Calu3 (cell line): ENCODE data around the gene XRN2. TPM values are rescaled to one million over a fixed set of nuclear protein-coding genes. Genes with fewer than 3 reads are reported as not detected.
"Not testable (repeated sequence)": the region's sequence is repeated elsewhere in the genome, so short reads cannot be mapped to it uniquely, and the experiment has no call there.

Experiments used
- BruUV-seq: library from RNA; stranded (reverse); fragments of 400-500 nt; replicated peaks from 2 replicates; lab custom pipeline; 2021; lab: Mats Ljungman, UMichigan
- CTCF ChIA-PET: fragments of 300-600 bp; sonication (Branson Sonifier 250); formaldehyde crosslinking; loops from one replicate; lab custom pipeline; 2022; ENCODE audit warnings: antibody characterized with exemption; lab: Charles Lee
- DNase-seq: peaks from one replicate; pipeline ENCODE4 v3.0.0; 2022
- H3K27ac Mint-ChIP-seq: one replicate; pipeline ENCODE4 v1.8.0; 2022; ENCODE audit warnings: mixed read lengths; ENCODE audit not compliant: unreplicated experiment
- H3K27me3 Mint-ChIP-seq: one replicate; pipeline ENCODE4 v1.8.0; 2022; ENCODE audit warnings: mixed read lengths; ENCODE audit not compliant: unreplicated experiment
- H3K36me3 Mint-ChIP-seq: one replicate; pipeline ENCODE4 v1.8.0; 2022; ENCODE audit warnings: mild to moderate bottlenecking, moderate library complexity, mixed read lengths; ENCODE audit not compliant: insufficient read depth, unreplicated experiment
- H3K4me1 Mint-ChIP-seq: one replicate; pipeline ENCODE4 v1.8.0; 2022; ENCODE audit warnings: mild to moderate bottlenecking, low read depth, mixed read lengths; ENCODE audit not compliant: unreplicated experiment
- H3K4me3 Mint-ChIP-seq: one replicate; pipeline ENCODE4 v1.8.0; 2022; ENCODE audit warnings: mild to moderate bottlenecking, low read depth, moderate library complexity, mixed read lengths; ENCODE audit not compliant: unreplicated experiment
- H3K9me3 Mint-ChIP-seq: one replicate; pipeline ENCODE4 v1.8.0; 2022; ENCODE audit warnings: low read depth, mixed read lengths; ENCODE audit not compliant: unreplicated experiment
- CTCF ChIP-seq: fragments of 200-600 bp; IDR thresholded peaks from one replicate; pipeline ENCODE4 v1.8.0; 2022; ENCODE audit warnings: antibody characterized with exemption; ENCODE audit not compliant: unreplicated experiment
- intact Hi-C: fragments of 100-400 bp; cut with micrococcal nuclease; formaldehyde crosslinking; loops from one replicate; pipeline ENCODE4 v1.10.0; 2022; ENCODE audit not compliant: unreplicated experiment
- total RNA-seq: library from RNA; stranded (reverse); gene quantifications from 2 replicates; pipeline ENCODE4 v1.2.3, GENCODE V29; 2022

XRN2 gene
- total RNA-seq, 1 experiment from 2014 or later: 24.7 TPM

GRCh38 chr20:21411725-21412124 lies 108.6 kb downstream of the XRN2 start:
- no peaks in the 10 kb centered on the region for H3K9me3 Mint-ChIP-seq
- no peaks in the 10 kb centered on the region for H3K36me3 Mint-ChIP-seq
- DNase-seq: no peak
- no TSS peak for BruUV-seq
- H3K27ac Mint-ChIP-seq: no peak overlapping the region
- CTCF ChIA-PET: no interaction called here
- H3K4me1 Mint-ChIP-seq: no peaks in the 10 kb centered on the region
- peaks cover 12% of the 10 kb centered on the region for H3K27me3 Mint-ChIP-seq
- intact Hi-C loops: no loop called here
- no peak for TF ChIP-seq CTCF
- H3K4me3 Mint-ChIP-seq: no peak overlapping the region

- DNase-seq, H3K36me3 Mint-ChIP-seq, intact Hi-C loops, H3K9me3 Mint-ChIP-seq, H3K4me3 Mint-ChIP-seq, H3K27ac Mint-ChIP-seq, BruUV-seq, CTCF ChIA-PET, H3K4me1 Mint-ChIP-seq: not testable (repeated sequence)
- peaks cover 12% of the 10 kb centered on the region for H3K27me3 Mint-ChIP-seq
Measured at GRCh38 chr20:21413996-21414395, 110.9 kb downstream of the XRN2 start.

GRCh38 chr20:21419147-21419546 lies 116.0 kb downstream of the XRN2 start:
- DNase-seq, H3K4me1 Mint-ChIP-seq, intact Hi-C loops, CTCF ChIA-PET, BruUV-seq, H3K36me3 Mint-ChIP-seq, H3K4me3 Mint-ChIP-seq, H3K9me3 Mint-ChIP-seq, H3K27ac Mint-ChIP-seq: not testable (repeated sequence)
- H3K27me3 Mint-ChIP-seq: peaks cover 12% of the 10 kb centered on the region

GRCh38 chr20:21421601-21422236 lies 118.6 kb downstream of the XRN2 start:
- CTCF ChIA-PET: no interaction called here
- no TSS peak for BruUV-seq

GRCh38 chr20:21423712-21424111 lies 120.6 kb downstream of the XRN2 start:
- H3K9me3 Mint-ChIP-seq, intact Hi-C loops, H3K36me3 Mint-ChIP-seq, H3K27ac Mint-ChIP-seq, H3K27me3 Mint-ChIP-seq, CTCF ChIA-PET, DNase-seq, BruUV-seq, H3K4me1 Mint-ChIP-seq, H3K4me3 Mint-ChIP-seq: not testable (repeated sequence)

More at GRCh38 chr20:21421601-21422236, 118.6 kb downstream of the XRN2 start:
- Mint-ChIP-seq H3K4me3 (no peak overlapping the region), H3K27me3 (no peaks in the 10 kb centered on the region), H3K27ac (no peak overlapping the region), H3K4me1 (no peaks in the 10 kb centered on the region), H3K36me3 (no peaks in the 10 kb centered on the region), H3K9me3 (peaks cover 3% of the 10 kb centered on the region)
- no peak for TF ChIP-seq CTCF
- intact Hi-C loops: no loop called here
- no peak for DNase-seq

- Mint-ChIP-seq H3K36me3 (no peaks in the 10 kb centered on the region), H3K4me1 (no peaks in the 10 kb centered on the region), H3K4me3 (no peak overlapping the region), H3K27me3 (no peaks in the 10 kb centered on the region), H3K27ac (no peak overlapping the region), H3K9me3 (peaks cover 3% of the 10 kb centered on the region)
- BruUV-seq: no TSS peak
- CTCF ChIA-PET: no interaction called here
- no peak for TF ChIP-seq CTCF
- DNase-seq: no peak
- intact Hi-C loops: no loop called here
Measured at GRCh38 chr20:21424846-21425245, 121.7 kb downstream of the XRN2 start.
